Neuronal stem cell (in vitro differentiated cells): ENCODE data around the gene ADIPOR2.
A peak's percentile ranks its signal among the peaks of the same experiment; 100 is the strongest.

Experiments used
- DNase-seq: peaks from one replicate; pipeline ENCODE4 v3.0.0-alpha.2; 2013; ENCODE audit warnings: low spot score
- H2AFZ ChIP-seq: one replicate; pipeline ENCODE4 v1.6.1; 2013; ENCODE audit warnings: mild to moderate bottlenecking, low read length, inconsistent platforms
- H2AK5ac ChIP-seq: 2 replicates; pipeline ENCODE4 v1.6.1; 2013; ENCODE audit warnings: low read depth, mild to moderate bottlenecking, inconsistent platforms, low read length, moderate library complexity, mixed read lengths
- H2BK120ac ChIP-seq: 2 replicates; pipeline ENCODE4 v1.6.1; 2013; ENCODE audit warnings: low read depth, mild to moderate bottlenecking, inconsistent platforms, low read length, moderate library complexity, mixed read lengths
- H2BK12ac ChIP-seq: one replicate; pipeline ENCODE4 v1.6.1; 2013; ENCODE audit warnings: low read length, inconsistent platforms
- H2BK15ac ChIP-seq: 2 replicates; pipeline ENCODE4 v1.6.1; 2013; ENCODE audit warnings: mild to moderate bottlenecking, low read length, inconsistent platforms, mixed read lengths
- H2BK5ac ChIP-seq: one replicate; pipeline ENCODE4 v1.6.1; 2013; ENCODE audit warnings: inconsistent platforms, mild to moderate bottlenecking, low read length, moderate library complexity
- H3K14ac ChIP-seq: one replicate; pipeline ENCODE4 v1.6.1; 2013; ENCODE audit warnings: low read length, inconsistent platforms
- H3K18ac ChIP-seq: 2 replicates; pipeline ENCODE4 v1.6.1; 2013; ENCODE audit warnings: low read length, inconsistent platforms
- H3K23ac ChIP-seq: 2 replicates; pipeline ENCODE4 v1.6.1; 2013; ENCODE audit warnings: low read depth, mild to moderate bottlenecking, mixed read lengths, low read length, inconsistent platforms; ENCODE audit not compliant: poor library complexity
- H3K27ac ChIP-seq: replicated peaks from 3 replicates; pipeline ENCODE4 v1.5.1; 2013; ENCODE audit warnings: low read length, inconsistent platforms
- H3K27me3 ChIP-seq, 3 experiments: 2 replicates each; pipeline ENCODE4 v1.6.1; 2013; ENCODE audit warnings: low read length in 3 of 3, mild to moderate bottlenecking in 2 of 3, inconsistent platforms in 1 of 3, low read depth in 1 of 3, mixed read lengths in 1 of 3, moderate library complexity in 1 of 3; ENCODE audit not compliant: control insufficient read depth in 3 of 3, insufficient read depth in 3 of 3
- H3K36me3 ChIP-seq, 2 donors: replicated peaks in 1 of 2; 2 replicates each; pipeline ENCODE4 v1.6.1; 2013; ENCODE audit warnings: low read length in 2 of 2; ENCODE audit not compliant: control insufficient read depth in 2 of 2, insufficient read depth in 2 of 2
- H3K4ac ChIP-seq: 2 replicates; pipeline ENCODE4 v1.6.1; 2013; ENCODE audit warnings: inconsistent platforms, mild to moderate bottlenecking, low read length, moderate library complexity
- H3K4me1 ChIP-seq, 2 donors: 1 replicate in 1 of 2; 2 replicates in 1 of 2; pipeline ENCODE4 v1.6.1; 2013; ENCODE audit warnings: low read length in 2 of 2, low read depth in 1 of 2; ENCODE audit not compliant: control insufficient read depth in 2 of 2, insufficient read depth in 1 of 2
- H3K4me2 ChIP-seq: one replicate; pipeline ENCODE4 v1.6.1; 2013; ENCODE audit warnings: mild to moderate bottlenecking, low read length, inconsistent platforms; ENCODE audit not compliant: insufficient read depth, poor library complexity, severe bottlenecking
- H3K4me3 ChIP-seq, 2 donors: 2 replicates each; pipeline ENCODE4 v1.5.1; 2013; ENCODE audit warnings: low read length in 2 of 2, mild to moderate bottlenecking in 2 of 2, inconsistent platforms in 1 of 2, moderate library complexity in 1 of 2
- H3K79me1 ChIP-seq: one replicate; pipeline ENCODE4 v1.6.1; 2013; ENCODE audit warnings: low read depth, mild to moderate bottlenecking, inconsistent platforms, low read length, moderate library complexity
- H3K9ac ChIP-seq: one replicate; pipeline ENCODE4 v1.6.1; 2013; ENCODE audit warnings: mild to moderate bottlenecking, low read depth, low read length, inconsistent platforms; ENCODE audit not compliant: poor library complexity
- H3K9me3 ChIP-seq, 2 donors: replicated peaks in 1 of 2; 2 replicates each; pipeline versions ENCODE3 to v1.6.1; 2013; ENCODE audit warnings: low read length in 2 of 2, mild to moderate bottlenecking in 2 of 2, inconsistent platforms in 1 of 2, low read depth in 1 of 2, mixed read lengths in 1 of 2, moderate library complexity in 1 of 2; ENCODE audit not compliant: control insufficient read depth in 2 of 2, insufficient read depth in 1 of 2
- H4K8ac ChIP-seq: one replicate; pipeline ENCODE4 v1.6.1; 2013; ENCODE audit warnings: low read depth, mild to moderate bottlenecking, inconsistent platforms, low read length, moderate library complexity
- H4K91ac ChIP-seq: one replicate; pipeline ENCODE4 v1.6.1; 2013; ENCODE audit warnings: low read length, low read depth, mild to moderate bottlenecking, inconsistent platforms; ENCODE audit not compliant: poor library complexity
- WGBS, 2 donors: extraction: QIAGEN DNeasy Blood & Tissue Kit; methylation state at CpG; one replicate each; pipeline ENCODE4 v1.1.7; 2013; ENCODE audit warnings: missing lambda C conversion rate in 2 of 2, mixed read lengths in 1 of 2; ENCODE audit not compliant: insufficient read length in 2 of 2, insufficient replicate concordance in 1 of 2; ENCODE audit errors: extremely low coverage in 2 of 2; 5-methylcytosine and 5-hydroxymethylcytosine counted together

Gene ADIPOR2

DNA sequence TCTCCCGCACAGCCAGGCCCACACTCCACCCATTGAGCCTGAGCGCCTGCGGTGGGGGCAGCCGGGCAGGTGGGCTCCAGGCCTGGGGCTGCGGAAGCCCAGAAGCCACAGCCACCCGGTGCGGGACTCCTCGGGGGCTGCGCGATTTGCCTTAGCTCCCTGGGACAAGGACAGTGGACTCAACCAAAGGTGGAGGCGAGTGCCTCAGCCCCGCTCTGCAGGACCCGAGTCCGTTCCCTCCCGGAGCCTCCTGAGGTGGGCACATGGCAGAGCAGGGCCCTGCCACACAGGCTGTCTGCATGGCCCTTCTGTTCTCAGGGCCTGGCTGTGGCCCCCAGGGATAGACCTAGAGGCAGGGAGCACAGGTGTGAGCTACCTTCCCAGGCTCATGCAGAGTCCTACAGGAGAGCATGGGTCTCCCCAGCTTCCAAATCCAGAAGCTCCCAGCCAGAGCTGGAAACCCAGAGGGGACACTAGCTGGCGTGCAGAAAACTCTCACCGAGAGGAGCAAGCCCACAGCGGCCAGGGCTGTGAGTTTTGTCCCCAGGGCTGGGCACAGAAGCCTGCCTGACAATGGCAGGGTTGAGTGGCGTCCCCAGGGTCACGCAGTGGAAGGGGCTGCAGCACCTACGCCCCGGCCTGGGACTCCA, 107.2 kb downstream of the ADIPOR2 start:
- no peaks in the 10 kb centered on the region for H3K79me1 ChIP-seq
- H4K91ac ChIP-seq: no peak overlapping the region
- DNase-seq: no peak
- H3K14ac ChIP-seq: no peak overlapping the region
- peak overlapping the region; percentile 49 for H2BK12ac ChIP-seq
- WGBS, 2 donors: no CpG with 5 or more reads among the region's 22 CpGs
- H3K27me3 ChIP-seq: peaks cover 0 to 12% (median 2%) of the 10 kb centered on the region in 3 experiments
- H2BK120ac ChIP-seq: no peak overlapping the region
- no peaks in the 10 kb centered on the region for H3K36me3 ChIP-seq
- H3K18ac ChIP-seq: peak overlapping the region; percentile 84
- H3K9ac ChIP-seq: no peak overlapping the region
- H2AFZ ChIP-seq: no peak overlapping the region
- no peak overlapping the region for H3K4ac ChIP-seq
- no peak overlapping the region for H3K4me2 ChIP-seq
- H3K9me3 ChIP-seq: no peaks in the 10 kb centered on the region
- H2AK5ac ChIP-seq: peak overlapping the region; percentile 8
- H3K27ac ChIP-seq: no peak overlapping the region
- H2BK5ac ChIP-seq: peak overlapping the region; percentile 83
- peak overlapping the region; percentile 13 for H3K23ac ChIP-seq
- H4K8ac ChIP-seq: peak overlapping the region; percentile 76
- no peak overlapping the region for H3K4me3 ChIP-seq
- H2BK15ac ChIP-seq: peak overlapping the region; percentile 46
- H3K4me1 ChIP-seq: peaks cover 5% of the 10 kb centered on the region in 2 donors

DNA sequence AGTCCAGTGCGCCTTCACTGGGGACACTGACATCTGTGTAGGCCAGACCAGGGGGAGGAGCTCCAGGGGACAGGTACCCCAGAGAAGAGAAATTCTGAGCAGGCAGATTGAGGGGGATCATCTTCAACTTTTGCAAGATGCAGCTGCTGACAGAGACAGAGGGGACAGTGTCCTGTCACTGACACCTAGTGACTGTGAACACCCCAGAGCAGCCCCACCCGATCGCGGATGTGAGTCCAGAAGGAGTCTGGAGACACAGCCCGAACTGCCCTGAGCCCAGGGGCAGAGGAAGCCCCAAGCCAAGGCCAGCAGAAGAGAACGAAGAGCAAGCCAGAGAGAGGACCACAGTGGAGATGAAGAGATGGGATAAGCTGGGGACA, 107.8 kb downstream of the ADIPOR2 start:
- Histone ChIP-seq H3K4ac (no peak overlapping the region), H2AFZ (no peak overlapping the region), H3K9ac (no peak overlapping the region), H3K27ac (no peak overlapping the region), H3K9me3 (no peaks in the 10 kb centered on the region), H3K14ac (no peak overlapping the region), H2BK12ac (no peak overlapping the region), H3K36me3 (no peaks in the 10 kb centered on the region), H2BK120ac (no peak overlapping the region), H3K4me3 (no peak overlapping the region), H3K79me1 (no peaks in the 10 kb centered on the region), H3K4me2 (no peak overlapping the region), H4K8ac (no peak overlapping the region), H2BK15ac (peak overlapping the region; percentile 76), H3K23ac (no peak overlapping the region), H3K27me3 (peaks cover 0 to 12% (median 2%) of the 10 kb centered on the region in 3 experiments), H2AK5ac (peak overlapping the region; percentile 38), H2BK5ac (no peak overlapping the region), H3K18ac (peak overlapping the region; percentile 15), H3K4me1 (peaks cover 5% of the 10 kb centered on the region in 2 donors), H4K91ac (no peak overlapping the region)
- no CpG with 5 or more reads among the region's 6 CpGs for WGBS, 2 donors
- DNase-seq: no peak

DNA sequence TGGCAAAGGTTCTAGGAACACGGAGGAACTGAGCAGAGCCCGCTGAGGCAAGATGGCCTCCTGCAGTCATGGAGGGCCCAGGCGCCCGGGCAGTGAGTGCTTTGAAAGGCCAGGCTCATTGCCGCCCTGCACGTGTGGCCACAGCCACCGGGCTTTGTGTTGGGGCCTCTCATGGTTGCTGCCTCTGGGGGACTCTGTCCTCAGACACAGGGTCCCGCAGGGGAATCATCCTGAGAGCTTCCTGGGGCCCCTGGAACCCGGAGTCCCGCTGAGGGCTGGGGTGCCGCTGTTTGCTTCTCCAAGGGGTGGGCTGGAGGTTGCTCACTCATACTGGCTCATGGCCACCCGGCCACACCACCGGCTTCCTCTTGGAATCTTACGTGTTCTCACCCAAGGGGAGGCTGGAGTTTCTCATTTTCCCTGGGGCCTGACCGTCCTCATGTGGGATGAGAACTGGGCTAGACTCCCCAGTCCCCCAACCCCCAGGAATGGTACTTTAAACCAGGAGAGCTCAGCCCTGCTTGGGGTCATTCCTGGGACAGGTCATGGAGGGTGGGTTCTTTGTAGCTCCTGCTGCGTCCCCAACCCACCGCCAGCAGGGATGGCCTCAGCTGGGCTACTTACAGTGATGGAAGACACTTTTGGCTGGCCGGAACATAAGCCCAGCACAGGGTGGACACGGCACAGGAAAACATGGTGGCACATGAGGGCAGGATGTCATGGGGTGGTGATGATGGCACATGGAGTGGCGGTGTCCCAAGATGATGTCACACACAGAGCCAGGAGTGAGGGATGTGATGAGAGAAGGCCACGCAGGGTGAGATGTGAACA, 108.4 kb downstream of the ADIPOR2 start:
- H3K27me3 ChIP-seq: peaks cover 0 to 12% (median 2%) of the 10 kb centered on the region in 3 experiments

DNA sequence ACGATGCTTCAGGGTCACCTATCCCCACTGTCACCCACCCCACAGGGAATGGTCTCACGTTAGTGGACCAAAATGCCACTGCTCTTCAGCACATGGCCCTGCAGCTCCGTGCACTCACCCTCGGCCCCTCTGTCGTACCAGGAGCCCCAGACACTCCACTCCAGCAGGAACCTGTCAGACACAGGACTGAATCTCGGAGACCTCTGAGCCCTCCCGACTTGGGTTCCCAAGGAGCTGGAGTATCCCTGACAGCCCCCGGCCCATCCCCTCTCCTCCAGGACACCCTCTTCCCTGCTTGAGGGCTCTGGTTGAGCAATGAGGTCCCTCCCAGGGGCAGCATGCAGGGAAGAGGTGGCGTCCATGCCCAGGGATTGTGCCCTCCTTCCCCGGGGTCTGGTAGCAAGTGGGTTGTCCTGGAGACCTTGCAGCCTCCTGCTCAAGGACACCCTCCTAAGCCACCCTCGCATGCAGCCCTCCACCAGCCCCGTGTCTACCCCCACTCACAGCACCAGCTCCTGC, 109.1 kb downstream of the ADIPOR2 start:
- no peaks in the 10 kb centered on the region for H3K9me3 ChIP-seq
- DNase-seq: no peak
- no peaks in the 10 kb centered on the region for H3K36me3 ChIP-seq
- peak overlapping the region; percentile 48 for H3K23ac ChIP-seq
- H2BK5ac ChIP-seq: peak overlapping the region; percentile 73
- no peak overlapping the region for H2AFZ ChIP-seq
- no peak overlapping the region for H3K4me3 ChIP-seq
- peak overlapping the region; percentile 38 for H3K14ac ChIP-seq
- H3K27ac ChIP-seq: no peak overlapping the region
- peak overlapping the region; percentile 58 for H2BK12ac ChIP-seq
- H3K4me1 ChIP-seq: peaks cover 7 to 8% of the 10 kb centered on the region in 2 donors
- H3K9ac ChIP-seq: peak overlapping the region; percentile 60
- H3K4ac ChIP-seq: peak overlapping the region; percentile 53
- H3K4me2 ChIP-seq: no peak overlapping the region
- peak overlapping the region; percentile 52 for H3K18ac ChIP-seq
- H4K91ac ChIP-seq: peak overlapping the region; percentile 53
- peaks cover 0 to 12% (median 2%) of the 10 kb centered on the region in 3 experiments for H3K27me3 ChIP-seq
- peaks cover under 1% of the 10 kb centered on the region for H3K79me1 ChIP-seq
- WGBS, 2 donors: no CpG with 5 or more reads among the region's 12 CpGs
- H2BK120ac ChIP-seq: no peak overlapping the region
- H2AK5ac ChIP-seq: peak overlapping the region; percentile 98
- H4K8ac ChIP-seq: no peak overlapping the region
- peak overlapping the region; percentile 78 for H2BK15ac ChIP-seq

More for the DNA sequence above, 108.4 kb downstream of the ADIPOR2 start:
- H2BK120ac ChIP-seq: no peak overlapping the region
- H2BK15ac ChIP-seq: peak overlapping the region; percentile 76
- peak overlapping the region; percentile 25 for H2BK12ac ChIP-seq
- H3K79me1 ChIP-seq: no peaks in the 10 kb centered on the region
- H3K9ac ChIP-seq: peak overlapping the region; percentile 54
- DNase-seq: no peak
- no peak overlapping the region for H4K8ac ChIP-seq
- H3K4ac ChIP-seq: no peak overlapping the region
- peak overlapping the region; percentile 13 for H3K18ac ChIP-seq
- H2AK5ac ChIP-seq: peak overlapping the region; percentile 38
- no peak overlapping the region for H3K14ac ChIP-seq
- no peak overlapping the region for H3K4me2 ChIP-seq
- H4K91ac ChIP-seq: peak overlapping the region; percentile 53
- H3K4me1 ChIP-seq: peaks cover 5% of the 10 kb centered on the region in 2 donors
- H3K9me3 ChIP-seq: no peaks in the 10 kb centered on the region
- no peaks in the 10 kb centered on the region for H3K36me3 ChIP-seq
- peak overlapping the region; percentile 73 for H2BK5ac ChIP-seq
- no peak overlapping the region for H2AFZ ChIP-seq
- H3K23ac ChIP-seq: peak overlapping the region; percentile 48
- WGBS, 2 donors: no CpG with 5 or more reads among the region's 21 CpGs
- peak overlapping the region in 1 of 2 donors; percentile 42 for H3K4me3 ChIP-seq
- H3K27ac ChIP-seq: no peak overlapping the region
